Progenitor cell of endocrine pancreas (in vitro differentiated cells): Measurements from ENCODE around the gene DRD2. TPM values are rescaled to one million over a fixed set of nuclear protein-coding genes. Genes with fewer than 3 reads are reported as not detected.

Experiments
- DNase-seq: peaks from one replicate; pipeline ENCODE4 v3.0.0; 2021; ENCODE audit warnings: low spot score; ENCODE audit not compliant: unreplicated experiment
- H3K27ac Mint-ChIP-seq: 2 replicates; pipeline ENCODE4 v1.8.0; 2021; ENCODE audit warnings: mild to moderate bottlenecking, moderate library complexity, mixed read lengths
- H3K27me3 Mint-ChIP-seq: 2 replicates; pipeline ENCODE4 v1.8.0; 2021; ENCODE audit warnings: mixed read lengths
- H3K36me3 Mint-ChIP-seq: 2 replicates; pipeline ENCODE4 v1.8.0; 2022; ENCODE audit warnings: mixed read lengths; ENCODE audit not compliant: insufficient read depth
- H3K4me1 Mint-ChIP-seq: 2 replicates; pipeline ENCODE4 v1.8.0; 2021; ENCODE audit warnings: low read depth, mixed read lengths
- H3K4me3 Mint-ChIP-seq: 2 replicates; pipeline ENCODE4 v1.8.0; 2021; ENCODE audit warnings: low read depth, mild to moderate bottlenecking, moderate library complexity, mixed read lengths
- H3K9me3 Mint-ChIP-seq: 2 replicates; pipeline ENCODE4 v1.8.0; 2021; ENCODE audit warnings: low read depth, mixed read lengths
- CTCF ChIP-seq: fragments of 200-600 bp; sonication (generic); IDR thresholded peaks from one replicate; pipeline ENCODE4 v1.5.0; 2021; ENCODE audit warnings: antibody characterized with exemption, mild to moderate bottlenecking; ENCODE audit not compliant: unreplicated experiment
- total RNA-seq: library from RNA; stranded (reverse); gene quantifications from 2 replicates; pipeline ENCODE4 v1.2.1, GENCODE V29; 2021

Gene DRD2
- total RNA-seq, 1 donor from 2014 or later = 0.22 TPM

- H3K36me3 Mint-ChIP-seq = no peaks in the 10 kb centered on the region
- no peak for DNase-seq
- no peak overlapping the region for H3K27ac Mint-ChIP-seq
- H3K27me3 Mint-ChIP-seq = peaks cover 29% of the 10 kb centered on the region
- H3K4me1 Mint-ChIP-seq = no peaks in the 10 kb centered on the region
- H3K9me3 Mint-ChIP-seq = no peaks in the 10 kb centered on the region
- TF ChIP-seq CTCF = no peak
- no peak overlapping the region for H3K4me3 Mint-ChIP-seq
Observed at GRCh38 chr11:113461639-113462038, 13.6 kb downstream of the DRD2 start.

- Mint-ChIP-seq H3K27me3 (peaks cover 27% of the 10 kb centered on the region), H3K27ac (no peak overlapping the region), H3K4me3 (no peak overlapping the region), H3K36me3 (no peaks in the 10 kb centered on the region), H3K9me3 (no peaks in the 10 kb centered on the region), H3K4me1 (no peaks in the 10 kb centered on the region)
- TF ChIP-seq CTCF = no peak
- DNase-seq = no peak
Observed at GRCh38 chr11:113460469-113460868, 14.7 kb downstream of the DRD2 start.

- H3K4me1 Mint-ChIP-seq = no peaks in the 10 kb centered on the region
- TF ChIP-seq CTCF = no peak
- H3K36me3 Mint-ChIP-seq = no peaks in the 10 kb centered on the region
- no peak overlapping the region for H3K27ac Mint-ChIP-seq
- no peak for DNase-seq
- no peaks in the 10 kb centered on the region for H3K9me3 Mint-ChIP-seq
- peaks cover 15% of the 10 kb centered on the region for H3K27me3 Mint-ChIP-seq
- no peak overlapping the region for H3K4me3 Mint-ChIP-seq
Observed at GRCh38 chr11:113458189-113458588, 17.0 kb downstream of the DRD2 start.

- no peak for TF ChIP-seq CTCF
- no peaks in the 10 kb centered on the region for H3K36me3 Mint-ChIP-seq
- no peak overlapping the region for H3K4me3 Mint-ChIP-seq
- no peak overlapping the region for H3K27ac Mint-ChIP-seq
- H3K4me1 Mint-ChIP-seq = no peaks in the 10 kb centered on the region
- no peaks in the 10 kb centered on the region for H3K9me3 Mint-ChIP-seq
- H3K27me3 Mint-ChIP-seq = peaks cover 13% of the 10 kb centered on the region
- DNase-seq = no peak
Observed at GRCh38 chr11:113457784-113458183, 17.4 kb downstream of the DRD2 start.

DNA sequence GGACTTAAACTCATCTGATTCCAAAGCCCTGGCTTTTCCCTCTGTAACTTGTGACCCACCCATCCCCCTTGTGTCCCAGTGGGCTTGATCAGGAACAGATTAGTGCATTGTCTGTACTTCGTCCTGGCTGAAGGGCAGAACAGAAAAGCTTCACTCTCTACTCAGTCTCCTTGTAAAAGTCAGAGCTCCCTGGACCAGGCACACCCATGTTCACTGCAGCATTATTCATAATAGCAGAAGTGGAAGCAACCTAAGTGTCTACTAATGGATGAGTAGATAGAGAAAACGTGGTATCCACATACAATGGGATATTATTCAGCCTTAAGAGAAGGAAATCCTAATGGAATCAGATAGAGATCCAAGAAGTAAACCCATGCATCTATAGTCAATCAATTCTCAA, 20.7 kb downstream of the DRD2 start:
- H3K9me3 Mint-ChIP-seq = no peaks in the 10 kb centered on the region

More for the DNA sequence above, 20.7 kb downstream of the DRD2 start:
- H3K4me3 Mint-ChIP-seq = no peak overlapping the region
- no peak for TF ChIP-seq CTCF
- no peak for DNase-seq
- peaks cover 3% of the 10 kb centered on the region for H3K27me3 Mint-ChIP-seq
- no peaks in the 10 kb centered on the region for H3K36me3 Mint-ChIP-seq
- no peaks in the 10 kb centered on the region for H3K4me1 Mint-ChIP-seq
- no peak overlapping the region for H3K27ac Mint-ChIP-seq
